ENCODE data around the gene SYCN. TPM values are rescaled to one million over a fixed set of nuclear protein-coding genes. Genes with fewer than 3 reads are reported as not detected.
"Not testable (repeated sequence)": the region's sequence is repeated elsewhere in the genome, so short reads cannot be mapped to it uniquely, and the experiment has no call there.

Gene SYCN
- polyA plus RNA-seq, 1 donor = not detected

DNA sequence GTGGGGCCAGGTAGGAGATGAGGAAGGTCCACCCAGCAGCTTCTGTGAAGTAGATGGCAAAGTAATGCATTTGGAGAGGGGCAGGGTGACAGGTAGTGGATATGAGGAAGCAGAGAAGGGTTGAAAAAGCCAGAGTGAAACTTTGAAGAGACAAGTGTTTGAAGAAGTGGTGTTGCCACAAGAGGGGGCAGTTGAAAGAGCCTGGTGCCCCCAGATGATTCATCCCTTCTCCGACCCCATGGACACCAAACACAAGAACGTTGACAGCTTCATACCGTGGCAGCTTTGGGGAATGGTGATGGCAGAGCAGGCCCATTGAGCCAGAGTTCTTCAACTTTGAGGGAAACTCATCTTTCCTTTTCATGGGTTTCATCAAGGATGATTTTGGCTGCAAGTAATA, 20.8 kb upstream of the SYCN start:
- no peak for DNase-seq

DNA sequence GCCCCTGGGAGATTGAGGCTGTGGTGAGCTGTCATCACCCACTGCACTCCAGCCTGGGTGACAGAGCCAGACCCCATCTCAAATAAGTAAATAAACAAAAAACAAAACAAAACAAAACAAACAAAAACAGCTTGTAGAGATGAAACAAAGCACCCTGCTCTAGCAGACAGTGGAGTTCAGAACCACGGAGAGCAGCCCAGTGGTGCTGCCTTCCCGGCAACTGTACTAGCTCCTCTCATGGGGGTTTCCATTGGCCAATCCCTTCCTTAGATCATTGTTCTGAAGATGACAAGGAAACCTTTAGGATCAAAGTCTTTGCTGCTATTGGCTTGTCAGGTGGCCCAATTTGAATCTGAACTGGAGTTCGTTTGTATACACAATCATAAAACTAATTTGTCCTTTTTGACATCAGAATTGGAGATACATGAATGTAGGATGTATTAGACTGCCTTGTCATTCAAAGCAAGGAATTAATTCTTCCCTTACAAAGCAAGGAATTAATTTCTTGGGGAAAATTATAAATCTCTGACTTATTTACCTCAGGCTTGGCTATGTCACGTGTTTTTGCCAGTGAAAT, 19.7 kb upstream of the SYCN start:
- peak; percentile 60 for DNase-seq

- DNase-seq = not testable (repeated sequence)
These were observed 15.0 kb upstream of the SYCN start for GRCh38 chr19:39219108-39219507.

DNA sequence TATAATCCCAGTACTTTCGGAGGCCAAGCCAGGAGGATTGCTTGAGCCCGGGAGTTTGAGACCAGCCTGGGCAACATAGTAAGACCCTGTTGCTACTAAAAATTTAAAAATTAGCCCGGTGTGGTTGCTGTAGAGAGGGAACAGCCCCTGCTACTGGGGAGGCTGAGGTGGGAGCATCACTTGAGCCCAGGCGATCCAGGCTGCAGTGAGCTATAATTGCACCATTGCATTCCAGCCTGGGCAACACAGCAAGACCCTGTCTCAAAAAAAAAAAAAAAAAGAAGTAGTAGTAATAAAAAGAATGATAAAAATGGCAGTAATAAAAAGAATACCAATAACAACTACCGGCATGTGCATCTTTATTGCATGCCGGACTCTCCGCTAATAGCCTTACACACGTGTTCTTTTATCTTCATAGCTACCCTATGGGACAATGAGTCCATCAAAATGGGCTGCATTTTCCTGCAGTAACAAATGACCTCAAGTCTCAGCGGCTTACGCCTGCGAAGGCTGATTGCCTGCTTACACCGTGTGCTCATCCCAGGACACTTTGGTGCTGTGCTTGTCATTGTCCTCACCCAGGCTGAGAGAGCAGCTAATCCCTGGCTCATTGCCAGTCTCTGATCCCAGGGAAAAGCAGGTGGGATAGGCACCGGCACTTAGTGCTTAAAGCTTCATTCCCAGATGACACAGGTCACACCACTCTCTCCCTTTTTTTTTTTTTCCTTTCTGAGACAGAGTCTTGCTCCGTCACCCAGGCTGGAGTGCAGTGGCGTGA, 14.4 kb upstream of the SYCN start:
- DNase-seq = no peak

- no peak for DNase-seq
These were observed 13.0 kb upstream of the SYCN start for GRCh38 chr19:39217094-39217493.

GRCh38 chr19:39215323-39215722, 11.3 kb upstream of the SYCN start:
- DNase-seq = not testable (repeated sequence)

- no peak for DNase-seq
These were observed 8.3 kb upstream of the SYCN start for GRCh38 chr19:39212375-39212742.

DNA sequence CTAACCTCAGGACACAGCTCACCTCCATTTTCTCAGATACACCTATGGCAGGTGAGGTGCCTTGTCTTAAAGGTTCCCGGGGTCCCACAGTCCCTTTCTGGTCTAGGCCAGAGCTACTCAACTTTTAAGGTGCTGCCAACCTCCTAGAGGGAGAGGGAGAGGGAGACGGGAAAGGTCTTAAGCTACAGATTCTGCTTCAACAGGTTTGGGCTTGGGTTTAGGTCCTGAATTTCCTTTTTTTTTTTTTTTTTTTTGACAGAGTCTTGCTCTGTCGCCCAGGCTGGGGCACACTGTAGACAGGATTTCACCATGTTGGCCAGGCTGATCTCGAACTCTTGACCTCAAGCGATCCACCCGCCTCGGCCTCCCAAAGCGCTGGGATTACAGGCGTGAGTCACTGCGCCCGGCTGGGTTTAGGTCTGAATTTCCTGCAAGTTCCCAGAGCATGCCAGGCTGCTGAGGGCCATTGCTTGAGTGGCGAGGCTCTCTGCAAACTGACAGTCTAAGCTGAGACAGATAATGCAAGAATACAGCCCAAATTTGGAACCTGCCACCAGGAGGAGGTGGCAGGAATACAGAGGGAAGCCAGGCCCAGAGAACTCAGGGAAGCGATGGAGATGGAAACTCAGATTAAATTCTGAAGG, 7.8 kb upstream of the SYCN start:
- DNase-seq = no peak

DNA sequence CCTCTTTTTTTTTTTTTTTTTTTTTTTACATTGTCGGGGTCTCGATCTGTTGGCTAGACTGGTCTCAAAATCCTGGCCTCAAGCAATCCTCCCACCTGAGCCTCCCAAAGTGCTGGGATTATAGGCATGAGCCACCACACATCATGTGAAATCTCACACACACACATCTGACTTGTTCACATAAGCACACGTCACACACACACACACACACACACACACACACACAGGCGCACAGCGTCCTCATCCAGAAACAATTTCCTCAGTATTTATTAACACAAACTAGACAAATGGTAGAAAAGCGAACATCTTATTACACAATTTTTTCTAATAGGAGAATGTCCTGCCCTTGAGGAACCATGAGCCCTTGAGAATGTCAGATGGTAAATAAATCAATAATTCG, 5.1 kb upstream of the SYCN start:
- no peak for DNase-seq

DNA sequence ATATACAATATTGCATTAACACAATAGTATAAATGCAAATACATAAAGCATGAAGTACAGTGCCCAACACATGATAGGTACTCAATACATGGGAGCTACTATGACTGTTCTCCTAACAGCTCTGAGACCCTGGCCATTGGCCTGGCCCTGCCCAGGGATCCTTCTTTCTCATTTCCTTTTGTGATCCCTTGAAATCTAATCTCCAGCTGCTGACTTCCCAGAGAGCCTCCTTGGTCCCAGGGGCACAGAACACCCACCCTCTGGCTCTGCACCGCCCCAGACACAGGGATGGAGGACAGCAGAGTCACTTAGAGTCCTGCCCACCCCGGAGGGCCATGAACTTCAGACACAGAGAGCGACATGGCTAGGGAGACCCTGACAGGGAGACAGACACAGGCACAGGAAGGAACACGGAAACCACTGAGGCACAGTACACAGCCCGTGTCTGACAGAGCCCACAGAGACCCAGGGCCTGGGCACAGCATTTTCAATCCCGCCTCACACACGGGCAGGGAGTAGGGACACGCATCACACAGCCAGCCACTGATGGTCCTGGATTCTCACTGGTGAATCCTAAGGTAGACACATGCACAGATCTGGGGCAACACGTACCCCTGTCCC, 4.2 kb upstream of the SYCN start:
- no peak for DNase-seq

- no peak for DNase-seq
These were observed 3.3 kb upstream of the SYCN start for GRCh38 chr19:39207293-39207836.

- DNase-seq = no peak
These were observed 2.1 kb upstream of the SYCN start for GRCh38 chr19:39206122-39206521.

DNA sequence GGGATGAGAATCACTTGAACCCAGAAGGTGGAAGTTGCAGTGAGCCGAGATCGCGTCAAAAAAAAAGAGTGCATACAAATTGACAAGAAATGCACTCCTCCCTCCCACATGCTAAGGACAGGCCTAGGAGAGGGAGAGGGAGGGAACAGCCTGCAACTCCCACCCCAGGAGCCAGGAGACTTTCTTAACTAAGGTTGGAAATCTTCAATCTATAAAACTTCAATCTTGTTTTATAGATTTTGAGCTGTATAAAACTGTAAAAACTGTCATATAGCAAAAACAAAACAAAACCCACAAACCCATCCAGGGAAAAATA, 1.3 kb upstream of the SYCN start:
- DNase-seq = no peak

DNA sequence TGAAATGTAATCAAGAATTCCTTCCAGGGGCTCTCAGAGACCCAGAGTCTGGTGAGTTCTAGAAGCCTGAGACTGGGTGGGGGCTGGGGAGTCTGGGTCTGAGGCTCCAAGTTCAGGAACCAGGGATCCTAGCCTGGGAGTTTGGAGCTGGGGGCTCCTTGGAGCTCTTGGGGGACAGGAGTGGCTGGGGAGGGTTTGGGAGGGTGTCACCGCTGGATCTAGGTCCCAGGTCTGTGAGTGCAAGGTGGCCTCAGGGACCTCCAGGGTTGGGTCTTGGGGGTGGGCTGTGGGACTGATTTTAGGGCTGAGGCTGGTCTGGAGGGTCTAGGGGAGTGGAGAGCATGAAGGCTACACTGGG, 1.1 kb downstream of the SYCN start:
- DNase-seq = no peak

GRCh38 chr19:39200803-39201115, 3.3 kb downstream of the SYCN start:
- no peak for DNase-seq

DNA sequence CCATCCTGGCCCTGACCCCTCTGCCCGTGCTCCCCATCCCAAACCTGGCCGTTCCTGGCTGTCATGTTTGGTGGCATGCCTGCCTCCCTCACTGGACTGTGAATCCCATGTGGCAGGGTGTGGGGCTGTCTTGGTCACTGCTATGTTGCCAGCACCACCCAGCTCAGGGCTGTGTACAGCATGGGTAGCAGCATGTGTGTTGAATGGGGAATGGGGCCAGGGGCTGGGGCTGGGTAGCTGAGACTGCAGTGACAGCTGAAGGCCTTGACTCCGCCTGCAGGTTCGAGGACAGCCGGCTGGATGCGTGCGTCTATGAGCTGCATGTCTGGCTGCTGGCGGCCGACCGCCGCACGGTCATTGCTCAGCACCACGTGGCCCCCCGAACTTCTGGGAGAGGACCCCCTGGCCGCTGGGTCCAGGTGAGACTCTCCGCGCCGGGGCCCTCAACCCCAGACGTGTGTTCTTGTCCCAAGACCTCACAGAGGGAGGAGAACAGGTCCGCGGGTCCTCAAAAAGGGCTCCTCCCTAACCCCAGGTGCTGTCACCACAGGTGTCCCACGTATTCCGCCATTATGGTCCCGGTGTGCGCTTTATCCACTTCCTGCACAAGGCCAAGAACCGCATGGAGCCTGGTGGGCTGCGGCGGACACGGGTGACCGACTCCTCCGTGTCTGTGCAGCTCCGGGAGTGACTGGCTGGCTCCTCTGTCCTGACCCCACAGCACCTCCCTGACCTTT, 3.8 kb downstream of the SYCN start:
- DNase-seq = no peak

DNA sequence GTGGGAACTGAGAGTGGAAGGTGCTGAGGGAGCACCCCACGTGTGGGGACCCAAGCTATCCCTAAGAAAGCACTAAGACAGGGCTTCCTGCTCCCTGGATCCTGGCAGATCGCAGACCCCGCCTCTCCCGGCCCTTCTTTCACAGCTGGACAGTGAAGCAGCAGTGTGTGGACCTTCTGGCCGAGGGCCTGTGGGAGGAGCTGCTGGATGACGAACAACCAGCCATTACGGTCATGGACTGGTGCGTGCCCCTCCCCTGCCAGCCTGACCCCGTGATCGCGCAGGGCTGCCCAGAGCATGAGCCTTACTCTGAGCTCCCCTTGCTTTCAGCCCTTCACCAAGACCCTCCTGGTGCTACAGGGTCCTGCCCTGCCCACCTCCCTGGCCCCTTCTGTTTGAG, 5.0 kb downstream of the SYCN start:
- DNase-seq = peak; percentile 73

DNA sequence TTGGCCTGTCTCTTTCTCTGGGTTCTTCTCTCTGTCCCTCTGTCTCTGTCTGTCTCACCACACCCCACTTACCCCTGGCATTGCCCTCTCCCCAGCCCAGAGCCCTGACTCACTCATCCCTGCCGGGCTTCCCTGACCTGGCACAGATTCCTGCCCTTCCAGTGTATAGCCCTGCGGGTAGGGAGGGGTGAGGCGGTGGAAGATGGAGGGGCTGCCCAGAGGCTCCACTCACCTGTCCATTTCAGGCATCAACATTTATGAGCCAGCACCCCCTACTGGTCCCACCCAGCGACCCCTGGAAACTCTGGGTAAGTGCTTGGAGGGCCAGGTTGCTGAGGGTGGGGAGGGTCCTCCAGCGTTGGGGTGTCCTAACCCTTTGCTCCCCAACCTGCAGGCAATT, 6.3 kb downstream of the SYCN start:
- no peak for DNase-seq

DNA sequence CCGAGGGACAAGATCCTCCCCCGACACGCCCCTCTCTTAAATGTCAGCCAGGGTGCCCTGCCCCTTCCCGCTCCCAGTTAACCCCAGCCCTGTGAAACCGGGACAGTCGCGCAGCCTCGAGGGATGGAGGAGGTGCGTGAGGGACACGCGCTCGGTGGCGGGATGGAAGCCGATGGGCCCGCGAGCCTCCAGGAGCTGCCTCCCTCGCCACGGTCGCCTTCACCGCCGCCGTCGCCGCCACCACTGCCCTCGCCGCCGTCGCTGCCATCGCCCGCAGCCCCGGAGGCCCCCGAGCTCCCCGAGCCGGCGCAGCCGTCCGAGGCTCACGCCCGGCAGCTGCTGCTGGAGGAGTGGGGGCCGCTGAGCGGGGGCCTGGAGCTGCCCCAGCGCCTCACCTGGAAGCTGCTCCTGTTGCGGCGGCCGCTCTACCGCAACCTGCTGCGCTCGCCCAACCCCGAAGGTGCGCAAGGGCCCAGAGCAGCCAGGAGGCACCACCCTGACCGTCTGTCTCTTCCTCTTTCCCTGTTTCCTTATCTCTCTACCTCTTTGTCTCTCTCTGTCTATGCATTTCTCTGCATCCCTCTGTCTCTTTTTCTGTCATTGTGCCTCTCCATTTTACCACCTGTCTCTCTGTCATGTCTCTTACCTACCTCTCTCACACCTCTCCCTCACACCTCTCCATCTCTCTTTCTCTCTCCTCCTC, 7.1 kb downstream of the SYCN start, which contains the start of gene NCCRP1:
TSS of gene NCCRP1 (plus strand) at position 105 of the 703 bp plus-strand sequence. CDS start at position 124, 19 bp downstream.
- DNase-seq = no peak

DNA sequence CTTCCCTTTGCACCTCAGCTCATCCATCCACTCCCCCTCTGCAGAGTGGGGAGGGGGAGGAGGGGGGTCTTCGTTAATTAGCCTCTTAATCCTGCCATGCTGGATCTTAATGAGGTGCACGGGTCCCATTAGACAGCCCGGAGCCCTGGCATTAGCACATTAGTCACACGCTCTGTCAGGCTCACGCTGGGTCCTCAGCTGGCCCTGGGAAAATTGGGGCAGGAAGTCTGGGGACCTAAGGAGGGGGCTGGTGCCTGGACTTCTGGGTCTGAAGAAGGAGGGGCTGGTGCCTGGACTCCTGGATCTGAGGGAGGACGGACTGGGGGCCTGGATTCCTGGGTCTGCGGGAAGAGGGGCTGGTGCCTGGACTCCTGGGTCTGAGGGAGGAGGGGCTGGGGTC, 7.7 kb downstream of the SYCN start:
- DNase-seq = no peak

DNA sequence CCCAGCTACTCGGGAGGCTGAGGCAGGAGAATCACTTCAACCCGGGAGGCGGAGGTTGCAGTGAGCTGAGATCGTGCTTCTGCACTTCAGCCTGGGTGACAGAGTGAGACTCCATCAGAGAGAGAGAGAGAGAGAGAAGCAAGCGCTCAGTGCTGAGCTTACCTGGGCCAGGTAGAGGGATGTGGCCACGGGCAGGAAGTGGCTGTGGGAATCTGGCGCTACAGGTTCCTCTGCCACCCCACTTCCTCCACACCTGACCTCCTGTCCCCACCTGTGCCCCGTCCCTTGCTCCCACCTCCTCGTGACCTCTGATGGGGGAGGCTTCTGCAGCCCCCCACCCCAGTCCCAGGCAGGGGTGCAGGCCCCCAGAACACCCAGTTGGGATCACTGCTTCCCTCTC, 8.3 kb downstream of the SYCN start:
- no peak for DNase-seq
